Activated CD4-positive, alpha-beta T cell treated with anti-CD3 and anti-CD28 coated beads for 1 hour (primary cell): ENCODE results near the gene LACC1.

Source experiments
- DNase-seq: peaks from one replicate; pipeline ENCODE4 v3.0.0-alpha.2; 2020

LACC1 gene

DNA sequence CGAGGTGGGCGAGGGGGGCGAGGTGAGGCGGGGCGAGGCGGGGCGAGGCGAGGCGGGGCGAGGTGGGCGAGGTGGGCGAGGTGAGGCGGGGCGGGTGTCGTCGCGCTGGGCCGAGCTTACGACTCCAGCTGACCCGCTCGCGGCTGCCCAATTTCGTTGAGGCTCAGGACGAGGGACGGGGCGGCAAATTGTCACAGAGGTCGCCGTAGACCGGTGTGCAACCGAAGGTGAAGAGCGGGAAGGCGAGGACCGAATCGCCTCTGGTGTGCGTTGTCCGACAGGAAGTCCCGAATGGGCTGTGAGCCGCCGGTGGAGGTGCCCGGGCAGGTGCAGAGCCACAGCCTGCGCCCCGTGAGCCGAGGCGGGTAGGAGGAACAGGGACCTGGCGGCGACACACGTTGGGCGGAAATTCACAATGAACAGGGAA lies at the start of gene LACC1:
LACC1 (plus strand) TSS at position 150 of the 427 bp plus-strand sequence. CDS start 1,082 bp downstream, outside the sequence.
- DNase-seq, result no peak

DNA sequence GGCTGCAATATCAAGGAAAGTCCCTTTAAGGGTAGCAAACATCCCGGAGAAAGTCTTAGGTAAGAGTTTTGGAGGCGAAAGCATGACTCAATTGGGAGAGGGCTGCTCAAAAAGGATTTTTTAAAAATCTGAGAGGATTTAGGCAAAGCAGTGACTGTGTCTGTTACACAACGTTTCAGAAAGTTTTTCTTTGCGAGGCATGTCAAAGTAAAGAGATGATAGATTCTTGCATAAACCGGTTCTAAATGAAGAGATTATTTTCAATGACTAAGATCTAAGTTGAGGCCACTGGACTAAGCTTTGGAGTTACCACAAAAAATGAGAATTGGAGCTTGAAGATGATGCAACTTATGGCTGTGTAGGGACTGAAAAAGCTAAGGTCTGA lies 49.2 kb upstream of the LACC1 start:
- no peak for DNase-seq

DNA sequence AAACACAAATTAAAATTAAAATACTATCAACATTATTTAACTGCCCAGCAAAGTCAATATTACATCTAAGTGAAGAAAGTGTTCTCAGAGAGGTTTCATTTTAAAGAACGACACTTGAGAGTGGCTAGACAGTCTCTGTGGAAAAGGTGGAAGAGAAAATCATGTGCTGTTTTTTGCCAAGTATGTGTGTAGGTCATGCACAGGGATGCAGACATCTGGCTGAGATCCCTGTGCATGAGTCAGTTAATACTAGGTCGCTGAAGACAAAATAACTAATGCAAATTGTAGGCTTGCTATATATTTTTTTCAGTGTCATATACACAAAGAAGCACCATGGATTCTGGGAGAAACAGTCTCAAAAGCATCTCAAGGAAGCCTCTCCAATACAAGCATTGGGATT lies 48.6 kb upstream of the LACC1 start:
- no peak for DNase-seq

DNA sequence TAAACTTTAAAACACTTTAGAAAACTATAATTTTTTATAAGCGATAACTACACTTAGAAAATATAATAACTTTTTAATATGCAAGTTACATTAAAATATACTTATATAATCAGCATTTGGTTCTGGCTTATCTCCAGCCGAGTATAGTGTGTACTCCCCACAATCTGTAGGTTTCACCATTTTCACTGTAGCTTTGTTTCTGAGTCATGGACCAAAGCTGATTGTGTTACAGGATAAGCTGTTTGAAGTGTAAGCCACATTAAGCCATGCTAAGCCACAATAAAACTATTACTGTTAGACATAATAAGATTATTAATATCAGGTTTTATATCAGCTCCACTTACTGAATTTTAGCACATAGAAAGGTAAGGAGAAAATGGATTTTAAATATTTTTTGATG lies 44.0 kb upstream of the LACC1 start:
- no peak for DNase-seq

- no peak for DNase-seq
These were observed 40.8 kb upstream of the LACC1 start for GRCh38 chr13:43838909-43839308.

GRCh38 chr13:43846496-43847158 lies 33.1 kb upstream of the LACC1 start:
- no peak for DNase-seq

DNA sequence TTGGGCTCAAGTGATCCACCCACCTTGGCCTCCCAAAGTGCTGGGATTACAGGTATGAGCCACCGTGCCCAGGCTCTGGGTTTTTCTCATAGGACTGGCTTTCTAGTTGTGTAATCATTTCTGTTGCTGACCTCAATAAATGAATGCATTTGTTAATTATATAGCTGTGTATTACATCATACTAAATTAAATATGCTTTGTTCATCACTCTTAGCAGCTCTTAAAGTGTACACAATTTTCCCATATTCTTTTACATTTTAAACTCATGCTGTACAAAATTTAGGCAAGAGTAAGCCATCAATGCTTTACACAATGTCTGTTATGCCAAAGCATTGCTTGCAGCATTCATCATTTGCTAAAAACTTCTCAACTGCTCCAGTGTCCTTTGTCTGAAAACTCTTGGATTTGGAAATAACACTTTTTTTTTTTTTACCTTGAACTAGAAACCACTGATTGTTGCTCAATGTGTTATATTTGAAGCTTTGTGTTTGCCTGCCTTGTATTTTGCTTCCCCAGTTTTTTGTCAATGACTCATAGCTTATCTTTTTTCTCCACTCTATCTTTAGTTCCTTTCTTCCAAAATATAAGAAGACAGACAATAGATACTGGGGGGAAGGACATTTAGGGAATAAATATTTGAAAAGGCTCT lies 31.6 kb upstream of the LACC1 start:
- DNase-seq, result no peak

GRCh38 chr13:43850873-43851272 lies 28.8 kb upstream of the LACC1 start:
- DNase-seq, result no peak

DNA sequence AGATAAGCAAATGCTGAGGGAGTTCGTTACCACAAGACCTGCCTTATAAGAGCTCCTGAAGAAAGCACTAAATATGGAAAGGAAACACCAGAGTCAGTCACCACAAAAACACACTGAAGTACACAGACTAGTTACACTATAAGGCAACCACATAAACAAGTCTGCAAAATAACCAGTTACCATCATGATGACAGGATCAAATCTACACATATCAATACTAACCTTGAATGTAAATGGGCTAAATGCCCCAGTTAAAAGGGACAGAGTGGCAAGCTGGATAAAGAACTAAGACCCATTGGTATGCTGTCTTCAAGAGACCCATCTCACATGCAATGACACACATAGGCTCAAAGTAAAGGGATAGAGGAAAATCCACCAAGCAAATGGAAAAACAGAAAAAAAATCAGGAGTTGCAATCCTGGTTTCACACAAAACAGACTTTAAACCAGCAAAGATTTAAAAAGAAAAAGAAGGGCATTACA lies 26.7 kb upstream of the LACC1 start:
- DNase-seq, result no peak

GRCh38 chr13:43861863-43862262 lies 17.8 kb upstream of the LACC1 start:
- no peak for DNase-seq

- DNase-seq, result no peak
These were observed 14.8 kb upstream of the LACC1 start for GRCh38 chr13:43864921-43865320.

DNA sequence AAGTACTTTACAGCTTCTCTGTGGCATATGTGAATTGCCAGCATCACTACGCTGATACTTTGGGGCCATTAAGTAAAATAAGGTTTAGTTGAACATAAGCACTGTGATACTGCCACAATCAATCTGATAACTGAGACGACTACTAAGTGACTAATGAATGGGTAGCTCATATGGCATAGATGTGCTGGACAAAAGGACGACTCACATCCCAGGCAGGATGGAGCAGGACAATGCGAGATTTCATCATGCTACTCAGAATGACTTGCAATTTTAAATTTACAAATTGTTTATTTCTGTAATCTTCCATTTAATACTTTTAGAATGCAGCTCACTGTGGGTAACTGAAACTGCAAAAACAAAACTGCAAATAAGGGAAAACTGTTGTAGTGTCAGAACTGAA lies 13.8 kb upstream of the LACC1 start:
- no peak for DNase-seq

DNA sequence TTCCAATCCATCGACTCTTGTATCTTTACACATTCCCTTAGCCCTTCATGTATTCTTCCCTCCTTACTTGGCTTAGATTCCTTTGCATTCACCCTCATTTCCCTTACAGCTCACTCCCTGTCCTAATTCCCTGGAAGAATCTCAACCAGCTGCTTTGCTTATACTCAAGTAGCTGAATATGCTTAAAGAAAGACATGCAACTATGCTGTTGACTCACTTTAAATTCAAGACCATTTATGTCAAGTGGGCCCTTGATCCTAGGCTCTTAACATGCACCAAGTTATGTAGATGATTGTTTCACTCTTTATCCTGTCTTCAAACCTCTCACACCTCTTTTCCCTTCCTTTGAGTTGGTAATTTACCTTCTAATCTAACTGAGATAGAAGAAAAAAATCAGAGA lies 7.5 kb upstream of the LACC1 start:
- DNase-seq, result no peak

GRCh38 chr13:43874504-43875092 lies 5.1 kb upstream of the LACC1 start:
- no peak for DNase-seq

DNA sequence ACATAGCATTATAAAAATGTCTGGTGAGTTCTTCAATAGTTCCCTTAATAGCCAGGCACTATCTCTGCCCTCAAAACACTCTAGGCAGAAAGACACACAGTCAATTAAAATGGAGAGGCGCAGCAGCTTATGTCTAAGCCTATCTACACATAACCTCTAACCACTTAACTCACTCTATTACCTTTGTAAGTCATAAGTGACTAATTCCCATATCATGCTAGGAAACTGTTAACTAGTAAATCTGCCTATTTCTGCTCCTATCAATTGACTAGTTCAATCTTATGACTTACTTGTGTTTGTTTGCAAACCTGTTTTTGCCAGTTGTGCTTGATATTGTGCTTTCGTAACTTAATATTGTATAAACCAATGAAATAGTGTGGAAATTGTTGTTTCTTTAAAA lies 3.3 kb upstream of the LACC1 start:
- no peak for DNase-seq

GRCh38 chr13:43877326-43877725 lies 2.4 kb upstream of the LACC1 start:
- DNase-seq, result no peak

DNA sequence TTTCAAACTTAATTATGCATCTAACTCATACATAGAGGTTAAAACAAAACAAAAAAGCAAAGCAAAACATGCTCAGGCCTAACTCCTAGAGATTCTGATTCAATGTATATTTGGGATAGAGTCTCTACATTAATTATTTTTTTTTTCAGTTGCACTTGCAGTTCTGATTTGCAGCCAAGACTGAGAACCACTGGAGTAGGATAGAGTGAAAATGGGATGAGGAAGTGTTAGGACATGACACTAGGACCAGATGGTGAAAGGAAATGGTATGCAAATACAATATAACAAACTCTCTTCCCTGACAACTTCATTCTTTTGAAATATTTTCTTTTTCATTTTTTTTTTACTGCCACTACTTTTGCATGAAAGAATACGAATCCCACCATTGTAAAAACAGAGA lies 1.9 kb upstream of the LACC1 start:
- DNase-seq, result no peak

- DNase-seq, result peak; percentile 61
These were observed 581 bp upstream of the LACC1 start, which contains the start of gene CCDC122 for GRCh38 chr13:43878892-43879754. Gene CCDC122 (minus strand): TSS chr13:43879740. CDS start chr13:43869376, 10,364 bp downstream.

GRCh38 chr13:43880214-43880855 lies 631 bp downstream of the LACC1 start:
- no peak for DNase-seq

- DNase-seq, result no peak
These were observed 1.2 kb downstream of the LACC1 start for GRCh38 chr13:43880926-43881325.

DNA sequence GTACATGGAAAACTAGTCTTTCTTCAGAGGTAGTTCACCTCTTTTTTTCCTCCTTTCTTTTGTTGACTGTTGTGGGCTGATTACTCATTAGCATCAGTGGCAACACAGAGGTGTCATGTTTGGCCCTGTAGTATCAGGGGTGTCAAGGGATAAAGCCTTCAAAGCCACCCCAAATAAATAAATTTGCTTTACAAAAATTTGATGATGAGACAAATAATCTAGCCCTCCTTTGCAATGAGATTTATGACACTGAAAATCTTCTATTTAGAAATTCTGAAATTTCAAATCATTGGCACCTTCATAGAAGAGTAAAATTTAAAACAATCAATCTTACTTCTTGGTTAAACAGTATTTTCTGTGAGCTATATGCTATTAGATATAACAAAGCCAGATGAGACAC lies 1.9 kb downstream of the LACC1 start:
- no peak for DNase-seq

- DNase-seq, result no peak
These were observed 3.9 kb downstream of the LACC1 start for GRCh38 chr13:43883631-43884030.

DNA sequence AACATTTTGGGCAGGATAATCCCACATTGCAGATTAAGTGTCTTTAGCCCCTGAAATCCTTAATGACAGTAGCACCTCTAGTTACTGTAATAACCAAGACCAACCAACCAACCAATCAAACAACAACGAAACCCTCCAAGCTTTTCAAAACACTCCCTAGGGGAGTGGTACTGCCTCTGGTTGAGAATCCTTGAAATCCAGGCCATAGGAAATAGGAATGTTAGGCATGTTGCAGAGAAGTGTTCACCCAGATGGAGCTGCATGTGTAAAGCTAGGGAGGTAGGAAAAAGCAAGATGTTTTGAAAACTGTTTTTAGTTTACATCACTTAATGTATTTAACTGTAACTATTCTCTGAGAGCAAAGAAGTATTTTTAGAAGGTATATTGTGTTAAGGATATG lies 4.5 kb downstream of the LACC1 start:
- DNase-seq, result no peak
